Measurements from ENCODE around the gene UNK. TPM values are rescaled to one million over a fixed set of nuclear protein-coding genes. Genes with fewer than 3 reads are reported as not detected.

UNK gene
- total and polyA plus RNA-seq, 4 donors: 4.0 to 16.4 (median 8.9) TPM

- H3K27me3 ChIP-seq (ENCODE audit: control insufficient read depth in 4 of 4, insufficient read depth in 4 of 4, low read length in 3 of 4): no peaks in the 10 kb centered on the region
- no peak overlapping the region for H3K9ac ChIP-seq (ENCODE audit: low read depth in 1 of 2, low read length in 2 of 2)
- no peak overlapping the region for H3K4me3 ChIP-seq (ENCODE audit: low read depth in 1 of 3, low read length in 3 of 3)
- no peak overlapping the region for H3K27ac ChIP-seq (ENCODE audit: low read depth in 1 of 2, low read length in 2 of 2)
- peaks cover 2 to 7% (median 3%) of the 10 kb centered on the region in 4 donors for H3K4me1 ChIP-seq (ENCODE audit: control insufficient read depth in 4 of 4, insufficient read depth in 4 of 4, low read length in 3 of 4)
- 93% methylated on average over 14 of the region's 14 CpGs for WGBS
- no peaks in the 10 kb centered on the region for H3K36me3 ChIP-seq (ENCODE audit: control insufficient read depth in 4 of 4, insufficient read depth in 3 of 4, low read depth in 1 of 4, low read length in 3 of 4)
- no peak for DNase-seq (ENCODE audit: low spot score)
- H3K9me3 ChIP-seq (ENCODE audit: control insufficient read depth in 4 of 4, low read length in 3 of 4): no peaks in the 10 kb centered on the region
- TF ChIP-seq ATF3 (IDR thresholded peaks at IDR 0.05): no peak
- no peak for TF ChIP-seq HNF4A (conservative IDR thresholded peaks at IDR 0.05)
- no peak for TF ChIP-seq RAD21 (IDR thresholded peaks at IDR 0.05)
These were observed 44.8 kb upstream of the UNK start for GRCh38 chr17:75739801-75740200.

- DNase-seq (ENCODE audit: low spot score): no peak
- no peaks in the 10 kb centered on the region for H3K36me3 ChIP-seq (ENCODE audit: control insufficient read depth in 4 of 4, insufficient read depth in 3 of 4, low read depth in 1 of 4, low read length in 3 of 4)
- TF ChIP-seq ZBTB33 (IDR thresholded peaks at IDR 0.05) (no peak), EGR1 (IDR thresholded peaks at IDR 0.05; ENCODE audit: low read depth in 2 of 2) (no peak), JUND (IDR thresholded peaks at IDR 0.05) (no peak), FOXA1 (IDR thresholded peaks at IDR 0.05) (no peak), FOXA2 (IDR thresholded peaks at IDR 0.05) (no peak), TAF1 (conservative IDR thresholded peaks at IDR 0.05) (no peak), ATF3 (IDR thresholded peaks at IDR 0.05) (no peak)
These were observed 44.4 kb upstream of the UNK start for GRCh38 chr17:75740215-75740614.

GRCh38 chr17:75740631-75741077, 44.0 kb upstream of the UNK start:
- Histone ChIP-seq H3K9ac (ENCODE audit: low read depth in 1 of 2, low read length in 2 of 2) (no peak overlapping the region), H3K4me1 (ENCODE audit: control insufficient read depth in 4 of 4, insufficient read depth in 4 of 4, low read length in 3 of 4) (peaks cover 2 to 7% (median 2%) of the 10 kb centered on the region in 4 donors), H3K36me3 (ENCODE audit: control insufficient read depth in 4 of 4, insufficient read depth in 3 of 4, low read depth in 1 of 4, low read length in 3 of 4) (no peaks in the 10 kb centered on the region), H3K27ac (ENCODE audit: low read depth in 1 of 2, low read length in 2 of 2) (no peak overlapping the region), H3K27me3 (ENCODE audit: control insufficient read depth in 4 of 4, insufficient read depth in 4 of 4, low read length in 3 of 4) (no peaks in the 10 kb centered on the region), H3K4me3 (ENCODE audit: low read depth in 1 of 3, low read length in 3 of 3) (no peak overlapping the region), H3K9me3 (ENCODE audit: control insufficient read depth in 4 of 4, low read length in 3 of 4) (no peaks in the 10 kb centered on the region)
- 84% methylated on average over 17 of the region's 17 CpGs for WGBS
- DNase-seq (ENCODE audit: low spot score): no peak
- TF ChIP-seq YY1 (IDR thresholded peaks at IDR 0.05): no peak
- no peak for TF ChIP-seq HNF4A (conservative IDR thresholded peaks at IDR 0.05)
- TF ChIP-seq JUND (IDR thresholded peaks at IDR 0.05): no peak
- TF ChIP-seq NR2F2 (IDR thresholded peaks at IDR 0.05): no peak
- TF ChIP-seq ATF3 (IDR thresholded peaks at IDR 0.05): no peak
- TF ChIP-seq RXRA (IDR thresholded peaks at IDR 0.05): no peak
- TF ChIP-seq FOXA1 (IDR thresholded peaks at IDR 0.05): no peak

More at GRCh38 chr17:75740215-75740614, 44.4 kb upstream of the UNK start:
- Histone ChIP-seq H3K27me3 (ENCODE audit: control insufficient read depth in 4 of 4, insufficient read depth in 4 of 4, low read length in 3 of 4) (no peaks in the 10 kb centered on the region), H3K4me1 (ENCODE audit: control insufficient read depth in 4 of 4, insufficient read depth in 4 of 4, low read length in 3 of 4) (peaks cover 2 to 7% (median 2%) of the 10 kb centered on the region in 4 donors), H3K9me3 (ENCODE audit: control insufficient read depth in 4 of 4, low read length in 3 of 4) (no peaks in the 10 kb centered on the region), H3K9ac (ENCODE audit: low read depth in 1 of 2, low read length in 2 of 2) (no peak overlapping the region), H3K27ac (ENCODE audit: low read depth in 1 of 2, low read length in 2 of 2) (no peak overlapping the region), H3K4me3 (ENCODE audit: low read depth in 1 of 3, low read length in 3 of 3) (no peak overlapping the region)
- WGBS: 94% methylated on average over 17 of the region's 17 CpGs
